Bronchial epithelial cell (primary cell): Measurements from ENCODE around the gene AMER3. TPM values are rescaled to one million over a fixed set of nuclear protein-coding genes. Genes with fewer than 3 reads are reported as not detected.
"Not testable (repeated sequence)": the region's sequence is repeated elsewhere in the genome, so short reads cannot be mapped to it uniquely, and the experiment has no call there.

Source experiments
- DNase-seq: peaks from one replicate; pipeline ENCODE4 v3.0.0-alpha.2; 2010; ENCODE audit warnings: low read depth
- FAIRE-seq: peaks from 2 replicates; lab custom pipeline; 2011; peaks lifted over from hg19 to GRCh38; lab: Jason Lieb, UNC
- H3K27me3 ChIP-seq: 2 replicates; pipeline ENCODE4 v1.5.1; 2011; ENCODE audit warnings: low read length; ENCODE audit not compliant: control insufficient read depth, insufficient read depth
- H3K36me3 ChIP-seq: 2 replicates; pipeline ENCODE4 v1.5.1; 2011; ENCODE audit warnings: low read length; ENCODE audit not compliant: control insufficient read depth, insufficient read depth
- H3K4me3 ChIP-seq: 2 replicates; pipeline ENCODE4 v1.5.1; 2011; ENCODE audit warnings: mild to moderate bottlenecking, low read depth, low read length, control low read depth
- total RNA-seq: library from RNA; depleted of rRNA; stranded (reverse); fragments of >200 nt; gene quantifications from 2 replicates; pipeline ENCODE4 v1.2.1, GENCODE V29; 2014
- TF ChIP-seq, protein P1 (sequence below): IDR thresholded peaks from 2 replicates; pipeline ENCODE4 v1.5.1; 2011; ENCODE audit warnings: mild to moderate bottlenecking, moderate library complexity, low read length, control low read depth, inconsistent platforms; ENCODE audit not compliant: insufficient read depth, severe bottlenecking

The AMER3 gene
- total RNA-seq, 1 donor from 2014 or later = under 0.01 TPM

- no peaks in the 10 kb centered on the region for H3K27me3 ChIP-seq
- TF ChIP-seq, protein P1, sequence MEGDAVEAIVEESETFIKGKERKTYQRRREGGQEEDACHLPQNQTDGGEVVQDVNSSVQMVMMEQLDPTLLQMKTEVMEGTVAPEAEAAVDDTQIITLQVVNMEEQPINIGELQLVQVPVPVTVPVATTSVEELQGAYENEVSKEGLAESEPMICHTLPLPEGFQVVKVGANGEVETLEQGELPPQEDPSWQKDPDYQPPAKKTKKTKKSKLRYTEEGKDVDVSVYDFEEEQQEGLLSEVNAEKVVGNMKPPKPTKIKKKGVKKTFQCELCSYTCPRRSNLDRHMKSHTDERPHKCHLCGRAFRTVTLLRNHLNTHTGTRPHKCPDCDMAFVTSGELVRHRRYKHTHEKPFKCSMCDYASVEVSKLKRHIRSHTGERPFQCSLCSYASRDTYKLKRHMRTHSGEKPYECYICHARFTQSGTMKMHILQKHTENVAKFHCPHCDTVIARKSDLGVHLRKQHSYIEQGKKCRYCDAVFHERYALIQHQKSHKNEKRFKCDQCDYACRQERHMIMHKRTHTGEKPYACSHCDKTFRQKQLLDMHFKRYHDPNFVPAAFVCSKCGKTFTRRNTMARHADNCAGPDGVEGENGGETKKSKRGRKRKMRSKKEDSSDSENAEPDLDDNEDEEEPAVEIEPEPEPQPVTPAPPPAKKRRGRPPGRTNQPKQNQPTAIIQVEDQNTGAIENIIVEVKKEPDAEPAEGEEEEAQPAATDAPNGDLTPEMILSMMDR = no peak
- peak; percentile 65 for DNase-seq
- no peaks in the 10 kb centered on the region for H3K36me3 ChIP-seq
- no peak for FAIRE-seq
- peak overlapping the region; percentile 49 for H3K4me3 ChIP-seq
These were observed 27.9 kb upstream of the AMER3 start for GRCh38 chr2:130727286-130727924.

DNA sequence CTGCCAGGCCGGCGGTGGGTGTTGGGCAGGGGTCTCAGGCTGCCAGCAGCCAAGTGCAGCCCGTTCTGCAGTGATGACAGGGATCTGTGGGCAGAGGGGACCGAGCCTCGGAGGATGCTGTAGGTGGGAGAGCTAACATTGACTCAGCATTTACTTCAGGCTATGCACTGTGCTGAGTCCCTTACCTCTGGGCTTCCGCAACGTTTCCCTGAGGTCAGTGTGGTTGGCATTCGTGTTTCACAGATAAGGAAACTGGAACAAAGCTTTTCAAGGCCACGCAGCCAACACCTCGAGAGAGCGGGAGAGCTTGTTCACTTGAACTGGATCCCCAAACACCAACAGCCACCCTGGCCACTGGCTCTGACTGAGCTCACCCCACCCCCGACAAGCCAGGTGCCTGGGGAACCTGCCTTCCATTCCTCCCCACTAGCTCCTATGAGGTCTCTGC, 27.3 kb upstream of the AMER3 start:
- H3K36me3 ChIP-seq = no peaks in the 10 kb centered on the region
- TF ChIP-seq, protein P1 = no peak
- no peaks in the 10 kb centered on the region for H3K27me3 ChIP-seq
- DNase-seq (peak; percentile 41), FAIRE-seq (no peak)
- peak overlapping the region; percentile 49 for H3K4me3 ChIP-seq

GRCh38 chr2:130728549-130729316, 26.6 kb upstream of the AMER3 start, which contains the start of gene GPR148:
Gene GPR148 (plus strand): TSS chr2:130729070. CDS start chr2:130729152, 82 bp downstream.
- no peak for FAIRE-seq
- Histone ChIP-seq H3K27me3 (no peaks in the 10 kb centered on the region), H3K4me3 (no peak within 1 kb of the TSS)

GRCh38 chr2:130729322-130730299, 25.7 kb upstream of the AMER3 start:
- H3K36me3 ChIP-seq = no peaks in the 10 kb centered on the region
- DNase-seq (no peak), FAIRE-seq (peak; percentile 52)
- TF ChIP-seq, protein P1 = no peak
- no peak overlapping the region for H3K4me3 ChIP-seq
- H3K27me3 ChIP-seq = no peaks in the 10 kb centered on the region

More at GRCh38 chr2:130728549-130729316, 26.6 kb upstream of the AMER3 start, which contains the start of gene GPR148:
- no peak for DNase-seq
- no peaks in the 10 kb centered on the region for H3K36me3 ChIP-seq
- TF ChIP-seq, protein P1 = no peak

DNA sequence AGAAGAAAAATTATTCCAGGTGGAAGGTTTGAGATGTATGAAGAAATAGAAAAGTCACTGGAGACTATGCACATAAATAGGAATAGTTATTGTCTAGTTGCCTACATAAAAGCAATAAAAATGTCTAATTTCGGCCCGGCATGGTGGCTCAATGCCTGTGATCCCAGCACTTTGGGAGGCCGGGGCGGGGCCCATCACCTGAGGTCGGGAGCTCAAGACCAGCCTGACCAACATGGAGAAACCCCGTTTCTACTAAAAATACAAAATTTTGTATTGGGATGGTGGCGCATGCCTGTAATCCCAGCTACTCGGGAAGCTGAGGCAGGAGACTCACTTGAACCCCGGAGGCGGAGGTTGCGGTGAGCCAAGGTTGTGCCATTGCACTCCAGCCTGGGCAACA, 23.1 kb upstream of the AMER3 start:
- not testable (repeated sequence) for H3K4me3 ChIP-seq, DNase-seq, FAIRE-seq, H3K36me3 ChIP-seq, H3K27me3 ChIP-seq

- TF ChIP-seq, protein P1 = no peak
- FAIRE-seq = no peak
- H3K4me3 ChIP-seq = no peak overlapping the region
- H3K36me3 ChIP-seq = no peaks in the 10 kb centered on the region
- DNase-seq = no peak
- H3K27me3 ChIP-seq = no peaks in the 10 kb centered on the region
These were observed 20.1 kb upstream of the AMER3 start for GRCh38 chr2:130735200-130735599.
